ENCODE data around the gene TMEM132D.

The TMEM132D gene

DNA sequence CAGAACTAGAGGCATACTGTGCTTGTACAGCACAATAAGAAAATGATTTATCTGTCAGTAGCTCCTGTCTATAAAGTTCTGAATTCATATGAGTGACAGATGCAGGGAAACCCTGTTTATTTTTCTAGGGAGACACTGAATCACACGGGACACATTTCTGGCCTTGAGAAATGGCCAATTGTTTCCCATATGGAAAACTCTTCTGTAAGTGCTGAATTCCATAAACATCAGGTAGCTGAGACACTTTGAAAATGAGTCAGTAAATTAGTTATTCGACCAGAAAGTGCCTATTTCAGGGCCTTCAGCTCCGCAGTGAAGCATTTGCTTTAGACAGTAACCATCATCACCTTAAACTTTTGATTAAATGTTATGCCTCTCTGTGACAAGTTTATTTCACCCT, 184.4 kb downstream of the TMEM132D start:
- DNase-seq: no peak

DNA sequence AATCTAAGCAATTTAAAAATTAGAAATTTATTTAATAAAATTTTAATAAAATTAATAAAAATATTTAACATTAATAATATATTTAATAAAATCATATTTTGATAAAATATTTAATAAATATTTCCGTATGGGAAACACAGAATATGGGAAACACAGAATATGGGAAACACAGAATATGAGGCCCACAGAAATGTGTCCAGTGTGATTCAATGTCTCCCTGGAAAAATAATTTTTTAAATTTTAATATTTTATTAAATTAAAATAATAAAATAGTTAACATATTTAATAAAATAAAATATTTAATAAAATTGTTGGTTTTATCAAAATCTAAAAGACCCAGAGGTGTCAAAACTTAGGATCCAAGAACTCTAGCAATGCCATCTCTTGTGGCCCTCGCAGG, 186.4 kb downstream of the TMEM132D start:
- DNase-seq: no peak

GRCh38 chr12:129716825-129717224, 187.0 kb downstream of the TMEM132D start:
- no peak for DNase-seq

- no peak for DNase-seq
Observed at GRCh38 chr12:129706716-129707115, 197.1 kb downstream of the TMEM132D start.

DNA sequence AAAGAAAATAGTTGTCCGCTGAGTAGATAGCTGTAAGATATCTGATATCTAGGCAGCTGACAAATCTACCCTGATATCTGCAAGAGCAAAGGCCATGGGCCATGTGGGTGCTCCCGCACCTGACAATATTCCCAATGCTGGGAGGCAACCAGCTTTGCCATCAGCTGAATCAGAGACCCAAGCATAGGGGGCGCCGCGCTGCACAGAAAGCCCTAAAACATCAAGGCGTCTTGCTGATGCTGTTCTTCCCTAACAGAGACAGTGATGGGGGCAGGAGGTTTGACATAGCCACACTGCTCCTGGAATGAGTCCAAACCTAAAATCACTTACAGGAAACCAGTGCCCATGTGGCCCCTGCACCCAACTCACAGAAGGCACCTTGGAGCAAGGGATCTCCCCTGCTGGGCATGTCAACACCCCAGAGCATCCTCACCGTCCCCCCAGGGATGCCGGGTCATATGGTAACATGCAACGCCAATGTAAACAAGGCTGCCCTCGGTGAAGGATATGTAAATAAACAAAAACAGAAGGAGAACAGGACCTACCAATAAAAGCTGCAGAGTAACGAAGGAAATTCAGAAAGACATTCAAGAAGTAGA, 199.5 kb downstream of the TMEM132D start:
- DNase-seq: no peak

- no peak for DNase-seq
Observed at GRCh38 chr12:129701631-129702101, 202.2 kb downstream of the TMEM132D start.

- DNase-seq: no peak
Observed at GRCh38 chr12:129700036-129700435, 203.8 kb downstream of the TMEM132D start.

- no peak for DNase-seq
Observed at GRCh38 chr12:129696926-129697325, 206.9 kb downstream of the TMEM132D start.

GRCh38 chr12:129696405-129696804, 207.4 kb downstream of the TMEM132D start:
- no peak for DNase-seq

GRCh38 chr12:129693731-129694130, 210.1 kb downstream of the TMEM132D start:
- no peak for DNase-seq

DNA sequence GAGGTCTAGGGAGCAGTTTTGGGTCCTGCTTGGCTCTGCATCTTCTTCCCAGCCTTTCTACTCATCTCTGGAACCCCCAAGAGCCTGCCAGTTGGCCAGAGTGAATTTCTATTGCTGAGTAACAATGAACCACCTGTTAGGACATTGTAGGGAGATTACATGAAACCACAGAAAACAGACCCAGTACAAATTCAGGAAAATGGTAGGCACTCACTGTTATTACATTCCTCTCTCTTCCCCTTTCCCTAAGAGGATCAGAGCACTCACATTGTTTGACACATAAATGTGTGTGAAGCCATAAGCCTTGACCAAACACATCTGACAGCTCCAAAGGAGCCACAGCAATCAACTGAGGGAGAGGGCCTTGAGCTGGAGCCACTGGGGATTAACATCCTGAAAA, 216.1 kb downstream of the TMEM132D start:
- DNase-seq: no peak

- DNase-seq: no peak
Observed at GRCh38 chr12:129681830-129682229, 222.0 kb downstream of the TMEM132D start.

GRCh38 chr12:129681151-129681550, 222.7 kb downstream of the TMEM132D start:
- DNase-seq: no peak

DNA sequence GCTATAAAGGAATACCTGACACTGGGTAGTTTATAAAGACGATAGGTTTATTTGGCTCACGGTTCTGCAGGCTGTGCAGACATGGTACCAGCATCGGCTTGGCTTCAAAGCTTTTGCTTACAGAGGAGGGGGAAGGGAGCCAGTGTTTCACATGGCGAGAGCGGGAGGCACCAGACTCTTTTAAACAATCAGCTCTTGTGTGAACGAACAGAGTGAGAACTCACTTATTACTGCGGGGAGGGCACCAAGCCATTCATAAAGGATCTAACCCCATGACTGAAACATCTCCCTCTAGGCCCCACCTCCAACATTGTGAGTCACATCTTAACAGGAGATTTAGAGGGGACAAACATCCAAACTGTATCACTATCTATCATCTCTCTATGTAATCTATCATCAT, 227.4 kb downstream of the TMEM132D start:
- DNase-seq: no peak

- no peak for DNase-seq
Observed at GRCh38 chr12:129675947-129676346, 227.9 kb downstream of the TMEM132D start.

DNA sequence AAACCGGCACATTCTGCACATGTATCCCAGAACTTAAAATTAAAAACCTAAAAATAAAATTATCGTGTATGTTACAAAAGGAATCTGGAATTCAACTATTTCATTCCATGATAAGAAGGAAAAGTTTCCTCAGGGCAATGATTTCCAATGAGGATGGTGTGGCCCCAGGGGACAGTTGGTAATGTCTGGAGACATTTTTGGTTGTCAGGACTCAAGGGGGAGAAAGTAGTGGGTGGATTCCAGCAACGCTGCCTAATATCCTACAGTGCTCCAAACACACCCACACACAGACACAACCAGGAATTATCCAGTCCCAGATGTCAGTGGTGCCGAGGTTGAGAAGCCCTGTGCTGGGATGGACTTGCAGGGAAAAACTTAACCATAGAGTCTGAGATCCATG, 228.3 kb downstream of the TMEM132D start:
- no peak for DNase-seq

- DNase-seq: no peak
Observed at GRCh38 chr12:129673806-129674205, 230.0 kb downstream of the TMEM132D start.

DNA sequence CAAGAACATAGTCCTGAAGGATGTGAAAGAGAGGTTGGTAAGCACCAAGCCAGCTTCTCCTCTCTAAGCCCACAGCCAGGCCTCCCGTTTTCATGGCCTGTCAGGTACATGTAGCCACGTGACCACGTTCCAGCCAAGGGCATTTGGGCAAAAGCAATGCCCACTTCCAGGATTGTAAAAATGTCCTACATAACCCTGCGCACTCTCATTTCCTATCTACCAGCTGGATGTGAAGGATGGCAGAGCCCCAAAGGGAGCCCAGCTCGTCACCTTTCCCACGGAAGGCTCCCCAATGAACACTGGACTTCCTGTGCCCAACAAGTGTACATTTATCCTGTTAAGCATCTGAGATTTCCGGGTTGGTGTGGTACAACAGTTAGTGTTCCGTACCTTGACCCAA, 231.7 kb downstream of the TMEM132D start:
- no peak for DNase-seq

GRCh38 chr12:129670256-129670920, 233.4 kb downstream of the TMEM132D start:
- DNase-seq: no peak

DNA sequence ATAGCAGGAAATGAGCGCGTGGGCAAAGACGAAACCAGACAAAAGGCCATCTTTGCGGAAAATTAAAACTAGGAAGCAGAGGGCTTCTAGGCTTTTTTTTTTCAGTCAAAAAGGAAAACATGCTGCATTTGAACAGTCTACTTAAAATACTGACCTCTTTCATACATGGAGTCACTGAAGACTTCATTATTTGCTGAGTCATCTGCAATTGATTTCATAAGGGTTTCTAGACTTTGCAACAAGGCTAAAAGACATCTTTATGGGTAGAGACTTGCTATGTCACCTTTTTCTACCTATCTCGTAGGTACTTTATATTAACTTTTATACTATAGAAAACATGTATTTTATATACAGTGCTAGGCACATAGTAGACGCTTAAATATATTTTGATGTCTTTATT, 238.4 kb downstream of the TMEM132D start:
- no peak for DNase-seq

- no peak for DNase-seq
Observed at GRCh38 chr12:129662234-129662633, 241.6 kb downstream of the TMEM132D start.

DNA sequence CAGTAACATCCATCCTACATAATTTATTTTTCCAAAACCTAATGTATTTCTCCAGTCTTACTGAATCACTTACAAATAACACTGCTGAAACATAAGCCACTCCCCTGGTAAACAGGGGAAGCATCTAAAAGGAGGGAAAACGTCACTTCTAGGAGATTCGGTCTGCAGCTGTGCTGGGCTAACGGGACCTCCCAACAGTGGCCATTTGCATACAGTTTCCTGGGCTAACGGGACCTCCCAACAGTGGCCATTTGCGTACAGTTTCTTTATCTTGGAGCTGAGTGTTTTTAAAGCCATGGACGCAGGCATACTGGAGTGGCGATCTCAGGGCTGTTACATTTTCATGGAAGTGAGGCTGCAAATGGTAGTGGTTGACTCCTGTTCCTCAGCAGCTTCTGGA, 242.9 kb downstream of the TMEM132D start:
- no peak for DNase-seq

DNA sequence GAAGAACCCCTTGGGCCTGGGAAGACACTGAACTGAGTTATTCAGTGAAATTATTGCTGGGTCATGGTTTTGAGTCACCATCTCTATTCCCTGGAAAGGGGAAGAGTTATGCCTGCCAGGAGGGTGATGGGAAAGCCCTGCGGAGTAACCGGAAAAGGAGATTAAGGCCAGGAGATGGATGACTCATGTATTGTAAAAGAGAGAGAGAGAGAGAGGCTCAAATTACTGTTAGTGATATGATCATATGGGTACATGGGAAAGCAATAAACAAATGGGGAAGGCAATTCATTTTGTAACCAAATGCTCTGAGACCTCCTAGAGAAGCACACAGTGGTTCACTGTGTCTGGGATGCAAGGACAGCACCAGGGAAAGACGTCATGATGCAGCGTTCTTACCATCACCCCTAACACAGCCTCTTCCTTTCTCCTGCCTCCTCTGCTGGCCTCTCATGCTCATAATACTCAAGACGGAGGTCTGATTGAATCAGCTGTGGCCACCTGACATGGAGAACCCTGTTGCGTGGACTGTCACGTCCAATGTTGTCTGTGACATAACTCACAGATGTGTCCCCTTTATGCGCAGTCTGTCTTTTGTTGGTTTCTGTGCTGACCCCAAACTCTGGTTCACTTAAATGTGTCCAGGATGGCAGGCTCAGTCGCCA, 243.7 kb downstream of the TMEM132D start:
- DNase-seq: no peak

DNA sequence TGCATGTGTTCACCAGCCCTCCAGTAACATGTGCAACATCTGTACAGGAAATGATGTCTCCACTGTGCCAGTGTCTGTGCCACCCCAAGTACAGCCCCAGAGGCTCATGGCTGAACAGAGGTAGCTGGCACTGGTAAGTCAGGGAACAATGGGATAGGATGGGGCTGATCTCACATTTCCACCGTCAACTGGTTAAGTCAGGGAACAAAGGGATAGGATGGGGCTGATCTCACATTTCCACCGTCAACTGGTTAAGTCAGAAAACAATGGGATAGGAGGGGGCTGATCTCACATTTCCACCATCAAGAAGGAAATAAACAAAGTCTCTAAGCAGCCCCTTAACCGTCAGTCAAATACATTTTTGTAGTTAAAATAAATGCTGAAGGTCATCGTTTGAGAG, 246.6 kb downstream of the TMEM132D start:
- no peak for DNase-seq

All from T-helper 2 cell (primary cell).